ENCODE data around the gene TMEM92.

DNA sequence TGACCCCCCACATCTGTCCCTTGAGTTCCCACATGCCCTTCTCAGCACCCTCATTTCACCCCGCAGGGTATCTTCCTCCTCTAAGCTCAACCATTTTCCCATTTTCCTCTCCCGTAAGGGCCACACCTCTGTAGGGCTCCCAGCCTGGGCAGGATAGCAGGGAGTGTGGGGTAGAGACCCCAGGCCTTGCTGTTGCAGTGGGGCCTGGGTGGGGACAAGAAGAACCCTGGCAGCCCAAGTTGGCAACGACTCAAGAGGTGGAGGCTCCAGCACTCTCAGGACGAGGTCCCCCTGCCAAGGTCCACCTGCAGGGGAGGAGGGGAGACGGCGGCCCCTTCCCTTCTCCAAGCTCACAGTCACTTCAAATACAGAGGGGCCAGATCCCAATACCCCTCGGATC is 2.0 kb upstream of the TMEM92 start:
- TF ChIP-seq EZH2phosphoT487 (IDR thresholded peaks at IDR 0.05; ENCODE audit: insufficient read depth, low read depth) (no peak), EZH2 (IDR thresholded peaks at IDR 0.05; ENCODE audit: insufficient read depth, poor library complexity, severe bottlenecking) (no peak)
